Measurements from ENCODE around the gene NBEA.

DNA sequence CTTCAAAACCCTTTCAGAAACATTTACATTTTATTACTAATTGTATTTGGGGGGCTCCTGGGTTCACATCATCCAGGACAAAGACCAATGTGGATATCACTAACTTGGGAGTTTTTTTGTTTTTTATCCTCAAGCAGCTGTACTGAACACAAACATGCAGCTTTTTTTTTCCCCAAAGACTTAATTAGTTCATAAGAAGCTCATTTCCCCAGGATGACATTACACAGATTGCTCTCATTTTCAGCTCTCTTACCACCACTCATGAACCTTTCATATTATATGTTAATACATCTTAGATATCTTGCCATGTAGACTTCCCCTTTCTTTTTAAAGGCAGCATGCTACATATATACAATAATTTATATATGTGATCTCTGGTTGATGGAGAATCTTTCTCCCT, 653.1 kb downstream of the NBEA start:
- no peak for TF ChIP-seq POLR2A (IDR thresholded peaks at IDR 0.05)
- TF ChIP-seq CTCF (IDR thresholded peaks at IDR 0.05), result no peak
